ENCODE measurements around the gene EML1. TPM values are rescaled to one million over a fixed set of nuclear protein-coding genes. Genes with fewer than 3 reads are reported as not detected.

The EML1 gene
- total RNA-seq, 3 donors from 2014 or later (not counting 1 experiment from before 2014, with no cell fraction given): not detected

DNA sequence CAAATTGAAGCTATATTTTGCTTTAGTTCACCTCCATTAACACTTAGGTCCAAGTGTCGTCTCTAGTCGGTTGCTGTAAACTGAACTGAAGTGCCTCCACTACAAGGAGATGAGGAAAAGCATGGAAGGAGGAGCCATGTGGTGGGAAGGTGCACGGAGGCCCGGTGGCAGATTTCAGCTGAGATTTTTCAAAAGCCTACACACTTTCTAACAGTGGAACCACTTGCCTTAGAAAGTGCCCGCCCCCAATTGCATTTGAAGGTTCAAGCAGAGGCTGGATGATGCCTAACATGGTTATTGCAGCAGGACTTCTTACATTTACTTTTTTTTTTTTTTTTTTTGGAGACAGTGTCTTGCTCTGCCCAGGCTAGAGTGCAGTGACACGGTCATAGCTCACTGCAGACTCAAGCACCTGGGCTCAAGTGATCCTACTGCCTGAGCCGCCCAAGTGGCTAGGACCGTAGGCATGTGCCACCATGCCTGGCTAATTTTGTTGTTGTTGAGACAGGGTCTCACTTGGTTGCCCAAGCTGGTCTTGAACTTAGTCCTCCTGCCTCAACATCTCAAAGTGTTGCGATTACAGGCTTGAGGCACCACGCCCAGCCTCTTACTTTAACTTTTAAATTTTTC, 27.6 kb downstream of the EML1 start:
- intact Hi-C loops (cut with micrococcal nuclease): no loop called here
- no peak for ATAC-seq
- no peak overlapping the region for H3K27ac Mint-ChIP-seq
- H3K4me1 ChIP-seq (ENCODE audit: control insufficient read depth, insufficient read depth, low read length): peaks cover 3% of the 10 kb centered on the region
- no peaks in the 10 kb centered on the region for H3K9me3 Mint-ChIP-seq
- H3K27ac ChIP-seq (ENCODE audit: low read length): no peak overlapping the region
- peaks cover 46 to 78% of the 10 kb centered on the region in 2 donors for H3K27me3 Mint-ChIP-seq (ENCODE audit: low read depth in 2 of 2)
- TF ChIP-seq, protein P1, sequence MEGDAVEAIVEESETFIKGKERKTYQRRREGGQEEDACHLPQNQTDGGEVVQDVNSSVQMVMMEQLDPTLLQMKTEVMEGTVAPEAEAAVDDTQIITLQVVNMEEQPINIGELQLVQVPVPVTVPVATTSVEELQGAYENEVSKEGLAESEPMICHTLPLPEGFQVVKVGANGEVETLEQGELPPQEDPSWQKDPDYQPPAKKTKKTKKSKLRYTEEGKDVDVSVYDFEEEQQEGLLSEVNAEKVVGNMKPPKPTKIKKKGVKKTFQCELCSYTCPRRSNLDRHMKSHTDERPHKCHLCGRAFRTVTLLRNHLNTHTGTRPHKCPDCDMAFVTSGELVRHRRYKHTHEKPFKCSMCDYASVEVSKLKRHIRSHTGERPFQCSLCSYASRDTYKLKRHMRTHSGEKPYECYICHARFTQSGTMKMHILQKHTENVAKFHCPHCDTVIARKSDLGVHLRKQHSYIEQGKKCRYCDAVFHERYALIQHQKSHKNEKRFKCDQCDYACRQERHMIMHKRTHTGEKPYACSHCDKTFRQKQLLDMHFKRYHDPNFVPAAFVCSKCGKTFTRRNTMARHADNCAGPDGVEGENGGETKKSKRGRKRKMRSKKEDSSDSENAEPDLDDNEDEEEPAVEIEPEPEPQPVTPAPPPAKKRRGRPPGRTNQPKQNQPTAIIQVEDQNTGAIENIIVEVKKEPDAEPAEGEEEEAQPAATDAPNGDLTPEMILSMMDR (IDR thresholded peaks at IDR 0.05): no peak
- 85% methylated on average over 8 of the region's 10 CpGs for WGBS (ENCODE audit: insufficient coverage)
- H3K36me3 ChIP-seq (ENCODE audit: control insufficient read depth, insufficient read depth, low read length): no peaks in the 10 kb centered on the region
- H3K4me3 Mint-ChIP-seq: no peak overlapping the region
- peaks cover 13 to 16% of the 10 kb centered on the region in 2 donors for H3K4me1 Mint-ChIP-seq
- no peak overlapping the region for H3K4me3 ChIP-seq (ENCODE audit: low read length)
- H3K36me3 Mint-ChIP-seq: no peaks in the 10 kb centered on the region
- H3K9me3 ChIP-seq (ENCODE audit: control insufficient read depth, insufficient read depth, low read length): no peaks in the 10 kb centered on the region
- H3K27me3 ChIP-seq (ENCODE audit: control insufficient read depth, insufficient read depth, low read length): peaks cover 2% of the 10 kb centered on the region
- no peak for DNase-seq

DNA sequence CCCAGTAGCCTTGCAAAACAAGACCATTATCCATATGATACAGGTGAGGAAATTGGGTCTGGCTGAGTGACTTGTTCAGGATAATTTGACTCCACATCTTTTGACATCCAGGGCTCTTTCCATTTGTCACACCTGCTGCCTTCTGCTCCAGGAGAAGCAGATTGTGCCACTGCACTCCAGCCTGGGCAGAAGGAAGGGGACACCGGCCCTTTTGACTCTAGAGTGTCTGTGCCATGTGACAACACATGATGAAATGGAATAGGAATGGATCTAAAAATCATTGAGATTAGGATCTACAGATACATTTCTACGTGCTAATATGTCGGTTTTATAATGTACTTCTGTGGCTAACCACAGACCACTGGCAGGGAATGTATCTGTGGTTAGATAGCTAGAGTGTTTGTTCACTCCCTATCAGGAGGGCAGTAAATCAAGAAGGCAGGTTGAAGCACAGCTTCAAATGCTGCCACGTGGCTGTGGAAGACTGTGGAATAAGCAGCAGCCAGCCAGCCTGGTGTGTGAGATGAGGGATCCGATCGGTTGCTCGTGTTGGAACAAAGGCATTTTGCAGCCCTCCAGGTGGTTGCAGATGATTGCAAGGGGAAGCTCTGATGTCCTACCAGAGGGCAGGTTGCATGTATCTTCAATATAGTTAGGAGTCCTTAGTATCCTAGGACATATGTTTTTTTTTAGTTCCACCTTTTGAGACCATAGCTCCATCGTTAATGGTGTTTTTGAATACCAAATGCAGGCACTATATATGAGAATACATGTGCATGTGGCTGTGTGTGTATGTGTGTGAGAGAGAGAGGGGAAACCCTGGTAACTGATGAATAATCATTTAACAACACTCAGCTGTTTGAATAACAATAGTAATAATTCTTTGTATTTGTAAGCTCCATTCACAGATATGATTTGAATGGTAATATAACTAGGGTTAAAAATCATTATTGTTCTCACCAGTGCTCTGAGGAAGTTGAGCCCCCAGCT, 28.6 kb downstream of the EML1 start:
- no peak overlapping the region for H3K4me3 Mint-ChIP-seq
- peaks cover 46 to 81% of the 10 kb centered on the region in 2 donors for H3K27me3 Mint-ChIP-seq (ENCODE audit: low read depth in 2 of 2)
- no peak overlapping the region for H3K4me3 ChIP-seq (ENCODE audit: low read length)
- H3K4me1 Mint-ChIP-seq: peaks cover 13 to 16% of the 10 kb centered on the region in 2 donors
- no peak overlapping the region for H3K27ac Mint-ChIP-seq
- 2% methylated on average over 8 of the region's 8 CpGs for WGBS (ENCODE audit: insufficient coverage)
- DNase-seq: peak in 1 of 2 donors; percentile 28
- no peaks in the 10 kb centered on the region for H3K9me3 Mint-ChIP-seq
- no peaks in the 10 kb centered on the region for H3K9me3 ChIP-seq (ENCODE audit: control insufficient read depth, insufficient read depth, low read length)
- H3K27me3 ChIP-seq (ENCODE audit: control insufficient read depth, insufficient read depth, low read length): peaks cover 2% of the 10 kb centered on the region
- peaks cover 3% of the 10 kb centered on the region for H3K4me1 ChIP-seq (ENCODE audit: control insufficient read depth, insufficient read depth, low read length)
- intact Hi-C loops (cut with micrococcal nuclease): no loop called here
- H3K27ac ChIP-seq (ENCODE audit: low read length): no peak overlapping the region
- ATAC-seq: peak in 1 of 3 donors; percentile 65
- H3K36me3 ChIP-seq (ENCODE audit: control insufficient read depth, insufficient read depth, low read length): no peaks in the 10 kb centered on the region
- no peaks in the 10 kb centered on the region for H3K36me3 Mint-ChIP-seq
- TF ChIP-seq, protein P1 (IDR thresholded peaks at IDR 0.05): no peak

DNA sequence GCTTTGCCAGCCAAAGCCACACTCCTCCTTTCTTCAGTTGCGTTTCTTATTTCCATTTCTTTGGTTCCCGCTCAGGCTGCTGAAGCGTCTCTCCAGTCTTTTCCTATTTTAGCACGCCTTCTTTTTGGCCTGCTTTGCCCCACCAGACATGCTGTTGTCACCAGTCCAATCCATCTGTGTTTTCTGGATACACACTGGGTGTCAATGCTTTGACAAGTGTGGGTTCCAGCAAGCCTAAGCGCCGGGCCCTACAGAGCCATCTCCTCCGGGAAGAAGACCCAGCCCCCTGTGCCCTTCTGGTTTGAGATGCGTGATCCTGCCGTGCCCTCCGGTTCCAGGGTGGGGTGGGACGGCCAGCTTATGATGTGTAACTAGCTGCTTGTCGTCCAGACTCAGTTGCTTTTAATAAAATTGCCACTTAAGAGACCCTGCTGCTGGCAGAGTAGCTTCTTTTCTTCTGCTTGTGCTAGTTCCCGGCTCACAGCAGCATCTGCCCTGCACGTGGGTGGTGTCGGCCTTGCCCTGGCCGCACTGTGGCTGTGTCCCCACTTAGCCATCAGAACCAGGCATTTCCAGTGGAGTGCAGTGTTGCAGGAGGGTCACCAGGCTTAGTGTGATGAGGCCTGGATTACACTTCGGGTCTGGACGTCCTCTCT, 29.7 kb downstream of the EML1 start:
- Histone ChIP-seq H3K4me1 (ENCODE audit: control insufficient read depth, insufficient read depth, low read length) (peaks cover 3% of the 10 kb centered on the region), H3K27ac (ENCODE audit: low read length) (no peak overlapping the region), H3K27me3 (ENCODE audit: control insufficient read depth, insufficient read depth, low read length) (peaks cover 2% of the 10 kb centered on the region), H3K9me3 (ENCODE audit: control insufficient read depth, insufficient read depth, low read length) (no peaks in the 10 kb centered on the region), H3K4me3 (ENCODE audit: low read length) (no peak overlapping the region), H3K36me3 (ENCODE audit: control insufficient read depth, insufficient read depth, low read length) (no peaks in the 10 kb centered on the region)
- no peak for ATAC-seq
- no peaks in the 10 kb centered on the region for H3K36me3 Mint-ChIP-seq
- DNase-seq: no peak
- intact Hi-C loops (cut with micrococcal nuclease): no loop called here
- TF ChIP-seq, protein P1 (IDR thresholded peaks at IDR 0.05): no peak
- H3K4me3 Mint-ChIP-seq: no peak overlapping the region
- H3K27ac Mint-ChIP-seq: no peak overlapping the region
- no peaks in the 10 kb centered on the region for H3K9me3 Mint-ChIP-seq
- peaks cover 37 to 81% of the 10 kb centered on the region in 2 donors for H3K27me3 Mint-ChIP-seq (ENCODE audit: low read depth in 2 of 2)
- peaks cover 13 to 16% of the 10 kb centered on the region in 2 donors for H3K4me1 Mint-ChIP-seq
- 87% methylated on average over 18 of the region's 18 CpGs for WGBS (ENCODE audit: insufficient coverage)

Measured in natural killer cell (primary cell).